ENCODE data around the gene ALK. TPM values are rescaled to one million over a fixed set of nuclear protein-coding genes. Genes with fewer than 3 reads are reported as not detected.

The ALK gene
- total RNA-seq, 4 donors from 2014 or later, result 0.66 TPM; not detected in 3

GRCh38 chr2:29821591-29821990 is 99.8 kb downstream of the ALK start:
- no peak overlapping the region for H3K4me3 ChIP-seq (ENCODE audit: low read depth, poor library complexity, severe bottlenecking)
- 81 to 84% methylated on average over 2 of the region's 2 CpGs for WGBS, 2 donors
- TF ChIP-seq POLR2A (IDR thresholded peaks at IDR 0.05) (no peak), CTCF (IDR thresholded peaks at IDR 0.05) (no peak)
- DNase-seq (ENCODE audit: low spot score in 2 of 2), result no peak
- intact Hi-C loops (cut with DNase I; ENCODE audit: low total_unique reads), result no loop called here

GRCh38 chr2:29819570-29819969 is 101.8 kb downstream of the ALK start:
- H3K4me3 ChIP-seq (ENCODE audit: low read depth, poor library complexity, severe bottlenecking), result no peak overlapping the region
- TF ChIP-seq POLR2A (IDR thresholded peaks at IDR 0.05) (no peak), CTCF (IDR thresholded peaks at IDR 0.05) (no peak)
- intact Hi-C loops (cut with DNase I; ENCODE audit: low total_unique reads), result no loop called here
- DNase-seq (ENCODE audit: low spot score in 2 of 2), result no peak

GRCh38 chr2:29817801-29818680 is 103.3 kb downstream of the ALK start:
- no peak overlapping the region for H3K4me3 ChIP-seq (ENCODE audit: low read depth, poor library complexity, severe bottlenecking)
- no peak for DNase-seq (ENCODE audit: low spot score in 2 of 2)
- TF ChIP-seq CTCF (IDR thresholded peaks at IDR 0.05) (no peak), POLR2A (IDR thresholded peaks at IDR 0.05) (no peak)
- intact Hi-C loops (cut with DNase I; ENCODE audit: low total_unique reads), result no loop called here
- WGBS, 2 donors, result 80 to 84% methylated on average over 26 of the region's 26 CpGs

GRCh38 chr2:29817299-29817698 is 104.1 kb downstream of the ALK start:
- no peak overlapping the region for H3K4me3 ChIP-seq (ENCODE audit: low read depth, poor library complexity, severe bottlenecking)
- 88 to 91% methylated on average over 4 of the region's 4 CpGs for WGBS, 2 donors
- DNase-seq (ENCODE audit: low spot score in 2 of 2), result no peak
- TF ChIP-seq CTCF (IDR thresholded peaks at IDR 0.05), result no peak
- no peak for TF ChIP-seq POLR2A (IDR thresholded peaks at IDR 0.05)
- intact Hi-C loops (cut with DNase I; ENCODE audit: low total_unique reads), result no loop called here

GRCh38 chr2:29816651-29817050 is 104.7 kb downstream of the ALK start:
- 53 to 60% methylated on average over 4 of the region's 4 CpGs for WGBS, 2 donors
- intact Hi-C loops (cut with DNase I; ENCODE audit: low total_unique reads), result no loop called here
- TF ChIP-seq POLR2A (IDR thresholded peaks at IDR 0.05) (no peak), CTCF (IDR thresholded peaks at IDR 0.05) (no peak)

GRCh38 chr2:29811378-29811777 is 110.0 kb downstream of the ALK start:
- no peak for DNase-seq (ENCODE audit: low spot score in 2 of 2)
- WGBS, 2 donors, result 30 to 59% methylated on average over 1 of the region's 1 CpG
- intact Hi-C loops (cut with DNase I; ENCODE audit: low total_unique reads), result no loop called here
- no peak overlapping the region for H3K4me3 ChIP-seq (ENCODE audit: low read depth, poor library complexity, severe bottlenecking)
- TF ChIP-seq POLR2A (IDR thresholded peaks at IDR 0.05) (no peak), CTCF (IDR thresholded peaks at IDR 0.05) (no peak)

More at GRCh38 chr2:29816651-29817050, 104.7 kb downstream of the ALK start:
- DNase-seq (ENCODE audit: low spot score in 2 of 2), result no peak
- no peak overlapping the region for H3K4me3 ChIP-seq (ENCODE audit: low read depth, poor library complexity, severe bottlenecking)
